Calu3 (cell line): ENCODE data around the gene COL13A1. TPM values are rescaled to one million over a fixed set of nuclear protein-coding genes. Genes with fewer than 3 reads are reported as not detected.

Source experiments
- BruUV-seq: library from RNA; stranded (reverse); fragments of 400-500 nt; replicated peaks from 2 replicates; lab custom pipeline; 2021; lab: Mats Ljungman, UMichigan
- CTCF ChIA-PET: fragments of 300-600 bp; sonication (Branson Sonifier 250); formaldehyde crosslinking; loops from one replicate; lab custom pipeline; 2022; ENCODE audit warnings: antibody characterized with exemption; lab: Charles Lee
- DNase-seq: peaks from one replicate; pipeline ENCODE4 v3.0.0; 2022
- H3K27ac Mint-ChIP-seq: one replicate; pipeline ENCODE4 v1.8.0; 2022; ENCODE audit warnings: mixed read lengths; ENCODE audit not compliant: unreplicated experiment
- H3K27me3 Mint-ChIP-seq: one replicate; pipeline ENCODE4 v1.8.0; 2022; ENCODE audit warnings: mixed read lengths; ENCODE audit not compliant: unreplicated experiment
- H3K36me3 Mint-ChIP-seq: one replicate; pipeline ENCODE4 v1.8.0; 2022; ENCODE audit warnings: mild to moderate bottlenecking, moderate library complexity, mixed read lengths; ENCODE audit not compliant: insufficient read depth, unreplicated experiment
- H3K4me1 Mint-ChIP-seq: one replicate; pipeline ENCODE4 v1.8.0; 2022; ENCODE audit warnings: mild to moderate bottlenecking, low read depth, mixed read lengths; ENCODE audit not compliant: unreplicated experiment
- H3K4me3 Mint-ChIP-seq: one replicate; pipeline ENCODE4 v1.8.0; 2022; ENCODE audit warnings: mild to moderate bottlenecking, low read depth, moderate library complexity, mixed read lengths; ENCODE audit not compliant: unreplicated experiment
- H3K9me3 Mint-ChIP-seq: one replicate; pipeline ENCODE4 v1.8.0; 2022; ENCODE audit warnings: low read depth, mixed read lengths; ENCODE audit not compliant: unreplicated experiment
- CTCF ChIP-seq: fragments of 200-600 bp; IDR thresholded peaks from one replicate; pipeline ENCODE4 v1.8.0; 2022; ENCODE audit warnings: antibody characterized with exemption; ENCODE audit not compliant: unreplicated experiment
- intact Hi-C: fragments of 100-400 bp; cut with micrococcal nuclease; formaldehyde crosslinking; loops from one replicate; pipeline ENCODE4 v1.10.0; 2022; ENCODE audit not compliant: unreplicated experiment
- total RNA-seq: library from RNA; stranded (reverse); gene quantifications from 2 replicates; pipeline ENCODE4 v1.2.3, GENCODE V29; 2022

COL13A1 gene
- total RNA-seq, 1 experiment from 2014 or later: 0.24 TPM

GRCh38 chr10:69944761-69945160 is 143.1 kb downstream of the COL13A1 start:
- CTCF ChIA-PET: interaction anchor here (0.6 kb wide), 1 partner anchor 564 kb away, joined by 5 read pairs; no protein-coding TSS in a partner anchor
- BruUV-seq: no TSS peak

GRCh38 chr10:69948261-69948660 is 146.6 kb downstream of the COL13A1 start:
- Mint-ChIP-seq H3K4me1 (no peaks in the 10 kb centered on the region), H3K27ac (no peak overlapping the region), H3K36me3 (no peaks in the 10 kb centered on the region), H3K27me3 (peaks cover 100% of the 10 kb centered on the region), H3K4me3 (no peak overlapping the region), H3K9me3 (no peaks in the 10 kb centered on the region)
- BruUV-seq: no TSS peak
- CTCF ChIA-PET: no interaction called here
- intact Hi-C loops: no loop called here
- TF ChIP-seq CTCF: no peak
- no peak for DNase-seq

More at GRCh38 chr10:69944761-69945160, 143.1 kb downstream of the COL13A1 start:
- no peak overlapping the region for H3K27ac Mint-ChIP-seq
- TF ChIP-seq CTCF: no peak
- peaks cover 3% of the 10 kb centered on the region for H3K36me3 Mint-ChIP-seq
- H3K27me3 Mint-ChIP-seq: peaks cover 100% of the 10 kb centered on the region
- H3K4me3 Mint-ChIP-seq: no peak overlapping the region
- H3K9me3 Mint-ChIP-seq: no peaks in the 10 kb centered on the region
- no peaks in the 10 kb centered on the region for H3K4me1 Mint-ChIP-seq
- intact Hi-C loops: no loop called here
- DNase-seq: no peak

- CTCF ChIA-PET: interaction anchor here (0.8 to 1.0 kb wide), 2 partner anchors 32 to 110 kb away, joined by 5 to 15 read pairs; no protein-coding TSS in a partner anchor
- Mint-ChIP-seq H3K4me1 (no peaks in the 10 kb centered on the region), H3K27me3 (peaks cover 100% of the 10 kb centered on the region), H3K36me3 (no peaks in the 10 kb centered on the region), H3K9me3 (no peaks in the 10 kb centered on the region), H3K4me3 (no peak overlapping the region), H3K27ac (no peak overlapping the region)
- no peak for DNase-seq
- intact Hi-C loops: no loop called here
- TF ChIP-seq CTCF: no peak
- BruUV-seq: no TSS peak
These were observed 148.1 kb downstream of the COL13A1 start for GRCh38 chr10:69949770-69950169.

GRCh38 chr10:69951658-69952057 is 150.0 kb downstream of the COL13A1 start:
- Mint-ChIP-seq H3K4me3 (no peak overlapping the region), H3K9me3 (no peaks in the 10 kb centered on the region), H3K36me3 (no peaks in the 10 kb centered on the region), H3K4me1 (no peaks in the 10 kb centered on the region), H3K27ac (no peak overlapping the region), H3K27me3 (peaks cover 100% of the 10 kb centered on the region)
- BruUV-seq: no TSS peak
- TF ChIP-seq CTCF: no peak
- intact Hi-C loops: no loop called here
- CTCF ChIA-PET: no interaction called here
- no peak for DNase-seq
